Measurements from ENCODE around the gene CTNND2. TPM values are rescaled to one million over a fixed set of nuclear protein-coding genes. Genes with fewer than 3 reads are reported as not detected.
A peak's percentile ranks its signal among the peaks of the same experiment; 100 is the strongest.

CTNND2 gene
- total RNA-seq, 1 experiment from 2014 or later = 1.6 TPM

GRCh38 chr5:11777096-11777495, 127.2 kb downstream of the CTNND2 start:
- no peak for DNase-seq (ENCODE audit: low spot score)

- no peak for DNase-seq (ENCODE audit: low spot score)
Measured at GRCh38 chr5:11770310-11770709, 133.9 kb downstream of the CTNND2 start.

GRCh38 chr5:11760934-11761603, 143.2 kb downstream of the CTNND2 start:
- no peak for DNase-seq (ENCODE audit: low spot score)

GRCh38 chr5:11758321-11758720, 145.9 kb downstream of the CTNND2 start:
- DNase-seq (ENCODE audit: low spot score) = no peak

GRCh38 chr5:11757661-11758060, 146.6 kb downstream of the CTNND2 start:
- no peak for DNase-seq (ENCODE audit: low spot score)

DNA sequence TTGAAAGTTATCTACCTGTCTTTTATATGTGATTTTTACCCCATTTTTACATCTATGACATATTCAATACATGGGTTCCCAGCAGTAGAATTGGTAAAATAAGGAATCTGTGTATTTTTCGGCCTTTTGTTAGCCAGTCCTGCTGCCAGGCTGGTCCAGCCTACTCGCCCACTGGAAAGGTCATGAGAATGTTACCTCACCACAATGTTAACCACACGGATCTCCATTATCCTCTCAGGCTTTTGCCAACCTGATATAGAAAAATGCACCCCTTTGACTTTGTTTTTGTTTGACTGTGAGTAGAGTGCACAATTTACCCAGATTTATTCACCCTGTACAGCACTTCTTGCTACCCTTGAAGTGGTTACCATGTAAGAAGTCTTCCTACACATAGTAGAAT, 167.2 kb downstream of the CTNND2 start:
- DNase-seq (ENCODE audit: low spot score) = peak; percentile 28

GRCh38 chr5:11734369-11734768, 169.9 kb downstream of the CTNND2 start:
- DNase-seq (ENCODE audit: low spot score) = no peak

DNA sequence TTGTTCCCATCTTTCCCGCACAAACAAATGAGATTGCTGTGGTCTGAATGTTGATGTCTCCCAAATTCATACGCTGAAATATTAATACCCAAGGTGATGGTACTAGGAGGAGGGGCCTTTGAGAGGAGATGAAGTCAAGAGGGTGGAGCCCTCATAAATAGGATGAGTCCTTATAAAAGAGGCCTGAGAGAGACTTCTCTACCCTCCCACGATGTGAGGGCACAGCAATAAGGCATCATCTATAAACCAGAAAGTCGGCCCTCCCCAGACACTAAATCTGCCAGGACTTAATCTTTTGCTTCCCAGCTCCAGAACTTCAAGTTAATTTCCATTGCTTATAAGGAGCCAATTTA, 170.4 kb downstream of the CTNND2 start:
- no peak for DNase-seq (ENCODE audit: low spot score)

- no peak for DNase-seq (ENCODE audit: low spot score)
Measured at GRCh38 chr5:11733185-11733839, 170.9 kb downstream of the CTNND2 start.

DNA sequence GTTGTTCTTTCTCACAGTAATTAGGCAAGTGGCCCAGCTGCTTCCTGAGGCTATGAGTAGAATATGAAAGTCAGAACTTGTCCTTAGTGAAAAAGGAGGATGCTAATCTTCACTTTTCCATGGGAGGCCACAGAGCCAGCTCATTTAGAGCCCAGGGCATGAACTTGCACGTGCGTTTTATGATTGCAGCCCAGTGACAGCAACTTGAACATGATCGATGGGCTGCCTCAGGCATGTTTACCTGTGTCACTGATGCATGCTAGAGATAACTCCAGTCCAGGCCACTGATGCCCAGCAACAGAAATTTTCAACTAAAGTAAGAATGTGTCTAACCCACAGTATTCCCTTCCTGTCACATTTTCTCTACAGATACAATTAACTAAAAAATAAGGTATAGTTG, 179.3 kb downstream of the CTNND2 start:
- no peak for DNase-seq (ENCODE audit: low spot score)

GRCh38 chr5:11719888-11720481, 184.3 kb downstream of the CTNND2 start:
- peak; percentile 68 for DNase-seq (ENCODE audit: low spot score)

- no peak for DNase-seq (ENCODE audit: low spot score)
Measured at GRCh38 chr5:11715461-11716196, 188.6 kb downstream of the CTNND2 start.

DNA sequence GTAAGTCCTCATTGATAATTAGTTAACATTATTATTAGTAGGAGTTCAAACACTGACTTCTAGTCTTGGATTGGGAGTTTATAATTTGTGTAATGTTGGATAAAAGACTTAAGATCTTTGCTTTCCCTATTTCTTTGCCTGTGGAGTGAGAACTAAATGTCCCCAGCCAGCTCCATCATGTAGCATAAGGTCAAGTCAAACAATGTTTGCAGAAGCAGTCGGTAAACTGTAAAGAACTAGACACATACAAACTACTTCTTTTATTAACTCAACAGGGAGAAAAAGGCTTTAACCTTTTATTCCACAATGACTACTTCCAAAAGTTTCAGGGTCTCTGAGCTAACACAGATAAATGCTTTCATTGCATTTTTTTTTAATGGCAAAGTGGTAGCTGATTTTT, 192.3 kb downstream of the CTNND2 start:
- DNase-seq (ENCODE audit: low spot score) = no peak

GRCh38 chr5:11709021-11709420, 195.2 kb downstream of the CTNND2 start:
- DNase-seq (ENCODE audit: low spot score) = no peak

- DNase-seq (ENCODE audit: low spot score) = no peak
Measured at GRCh38 chr5:11704916-11705315, 199.3 kb downstream of the CTNND2 start.

- no peak for DNase-seq (ENCODE audit: low spot score)
Measured at GRCh38 chr5:11700391-11700790, 203.9 kb downstream of the CTNND2 start.

- no peak for DNase-seq (ENCODE audit: low spot score)
Measured at GRCh38 chr5:11692636-11693035, 211.6 kb downstream of the CTNND2 start.

DNA sequence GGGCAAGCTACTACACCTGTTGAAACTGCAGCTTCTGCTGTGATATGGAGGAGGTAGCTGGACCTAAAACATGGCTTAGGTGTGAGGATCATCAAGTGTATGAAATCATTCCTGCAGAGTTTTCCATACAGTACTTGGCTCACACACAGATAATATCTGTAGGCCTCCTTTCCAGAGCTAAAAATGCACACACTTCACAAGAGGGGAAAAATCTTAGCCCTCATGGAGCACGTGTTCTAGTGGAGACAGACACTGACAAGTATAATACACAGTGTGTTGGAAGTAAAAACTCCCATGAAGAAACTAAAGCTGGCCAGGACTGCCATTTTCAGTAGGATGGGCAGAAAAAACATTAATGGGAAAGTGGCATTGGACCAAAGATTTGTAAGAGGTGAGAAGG, 216.7 kb downstream of the CTNND2 start:
- DNase-seq (ENCODE audit: low spot score) = no peak

- DNase-seq (ENCODE audit: low spot score) = no peak
Measured at GRCh38 chr5:11684607-11685006, 219.6 kb downstream of the CTNND2 start.

GRCh38 chr5:11683666-11684065, 220.6 kb downstream of the CTNND2 start:
- DNase-seq (ENCODE audit: low spot score) = no peak

DNA sequence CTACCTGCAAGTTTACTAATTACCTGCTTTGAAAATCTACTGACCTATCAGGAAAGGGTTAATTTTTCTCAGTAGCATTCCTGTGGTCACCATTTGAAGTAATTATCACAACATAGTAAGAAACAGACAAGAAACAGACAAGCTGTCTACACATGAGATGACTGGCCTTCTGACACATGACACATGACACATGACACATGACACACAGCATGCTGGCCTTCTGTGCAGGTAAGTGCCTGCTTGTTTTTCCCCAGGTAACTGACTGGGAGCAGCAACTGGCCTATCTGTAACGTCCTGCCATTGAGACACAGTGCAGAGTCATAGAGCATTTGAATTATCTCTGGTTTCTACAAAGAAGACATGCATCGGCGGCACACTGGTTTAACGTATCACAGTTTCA, 222.4 kb downstream of the CTNND2 start:
- no peak for DNase-seq (ENCODE audit: low spot score)

GRCh38 chr5:11679676-11680075, 224.6 kb downstream of the CTNND2 start:
- DNase-seq (ENCODE audit: low spot score) = no peak

GRCh38 chr5:11675184-11675583, 229.1 kb downstream of the CTNND2 start:
- DNase-seq (ENCODE audit: low spot score) = no peak

Data from H4 (cell line).